GM08714 (cell line): ENCODE measurements around the gene SCLY.
"Not testable (repeated sequence)": the region's sequence is repeated elsewhere in the genome, so short reads cannot be mapped to it uniquely, and the experiment has no call there.

Experiments
- H3K4me3 ChIP-seq: fragments of 200-500 bp; sonication (Bioruptor generic); 2 replicates; pipeline ENCODE4 v1.5.1; 2014; ENCODE audit warnings: mild to moderate bottlenecking, low read length, inconsistent platforms
- ZNF274 ChIP-seq: IDR thresholded peaks from 2 replicates; pipeline ENCODE4 v1.6.1; 2012; ENCODE audit warnings: mild to moderate bottlenecking, low read depth, low read length

Gene SCLY

DNA sequence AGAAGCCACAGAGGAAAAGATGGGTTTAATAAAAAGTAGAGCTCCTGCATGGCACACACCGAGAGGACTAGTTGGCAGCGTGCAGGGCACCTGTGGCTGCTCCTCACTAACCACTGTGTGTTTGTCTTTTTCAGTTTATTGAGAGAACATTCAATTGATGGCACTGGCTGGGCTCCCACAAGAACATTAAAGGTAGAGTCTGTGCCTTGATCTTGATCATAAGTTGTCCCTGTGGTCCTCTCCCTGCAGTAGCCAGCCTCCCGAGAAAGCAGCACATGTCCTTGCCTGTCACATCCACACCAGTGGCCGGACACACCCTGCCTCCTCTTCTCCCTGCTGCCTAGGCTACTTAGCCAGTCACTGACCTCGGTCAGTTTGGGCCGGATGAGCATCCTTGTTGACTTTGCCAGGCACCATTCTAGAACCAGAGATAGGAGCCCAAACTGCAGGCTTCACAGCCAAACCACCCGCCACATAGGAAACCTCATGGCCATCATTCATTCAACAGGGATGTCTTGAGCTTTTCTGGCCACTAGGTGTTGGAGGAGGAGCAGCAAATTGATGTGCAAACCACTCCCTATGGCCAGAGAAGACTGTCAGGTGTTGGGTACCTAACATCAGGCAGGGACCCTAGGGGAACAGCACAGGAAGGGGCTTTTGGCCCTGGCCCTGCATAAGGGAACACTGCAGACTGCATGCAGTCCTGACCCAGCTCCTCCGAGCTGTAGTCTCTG is 30.2 kb upstream of the SCLY start:
- no peak for TF ChIP-seq ZNF274

DNA sequence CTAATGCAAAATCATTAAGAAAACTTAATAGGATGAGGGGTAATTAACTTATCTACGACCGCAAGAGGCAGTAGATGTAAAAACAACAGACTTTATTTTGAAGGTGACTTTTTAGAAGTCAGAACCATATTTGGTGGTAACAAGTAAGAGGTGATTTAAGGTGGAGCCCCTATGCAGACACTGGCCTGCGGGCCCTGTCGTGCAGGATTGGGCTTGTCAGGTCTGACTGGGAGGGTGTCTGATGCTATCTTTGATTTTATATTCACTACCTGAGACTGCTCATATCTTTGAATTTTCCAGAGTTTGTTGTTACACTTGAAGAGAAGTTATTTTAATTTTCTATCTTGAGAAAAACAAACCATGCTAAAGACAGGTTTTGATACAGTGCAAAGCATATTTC is 29.1 kb upstream of the SCLY start:
- no peak overlapping the region for H3K4me3 ChIP-seq
- no peak for TF ChIP-seq ZNF274

More for the DNA sequence above, 30.2 kb upstream of the SCLY start:
- no peak overlapping the region for H3K4me3 ChIP-seq

DNA sequence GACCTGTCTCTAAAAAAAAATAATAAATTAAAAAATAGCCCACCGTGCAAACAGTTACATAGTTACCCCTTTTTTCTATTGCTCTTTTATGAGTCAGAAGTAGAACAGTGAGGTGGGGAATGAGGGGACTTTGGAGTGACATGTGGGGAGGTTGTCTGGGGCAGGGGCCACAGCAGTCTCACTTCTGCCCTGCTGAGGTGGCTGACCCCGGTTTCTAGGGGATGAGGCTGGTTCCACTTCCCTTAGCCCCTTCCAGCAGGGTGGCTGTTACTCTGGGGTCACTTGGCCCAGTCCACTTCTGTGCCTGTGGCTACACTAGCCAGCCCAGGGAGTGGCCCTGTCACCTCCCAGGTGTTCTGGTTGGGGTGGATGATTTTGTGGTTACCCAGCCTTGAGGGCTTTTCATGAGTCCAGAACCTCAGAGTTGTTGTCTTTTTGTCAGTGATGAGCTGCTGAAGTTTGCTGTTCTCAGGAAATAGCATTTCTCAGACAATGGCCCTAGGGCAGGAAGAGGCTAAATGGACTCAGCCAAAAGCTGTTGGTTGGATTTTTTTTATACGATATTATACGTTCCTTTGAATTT is 28.0 kb upstream of the SCLY start:
- H3K4me3 ChIP-seq = no peak overlapping the region
- TF ChIP-seq ZNF274 = no peak

DNA sequence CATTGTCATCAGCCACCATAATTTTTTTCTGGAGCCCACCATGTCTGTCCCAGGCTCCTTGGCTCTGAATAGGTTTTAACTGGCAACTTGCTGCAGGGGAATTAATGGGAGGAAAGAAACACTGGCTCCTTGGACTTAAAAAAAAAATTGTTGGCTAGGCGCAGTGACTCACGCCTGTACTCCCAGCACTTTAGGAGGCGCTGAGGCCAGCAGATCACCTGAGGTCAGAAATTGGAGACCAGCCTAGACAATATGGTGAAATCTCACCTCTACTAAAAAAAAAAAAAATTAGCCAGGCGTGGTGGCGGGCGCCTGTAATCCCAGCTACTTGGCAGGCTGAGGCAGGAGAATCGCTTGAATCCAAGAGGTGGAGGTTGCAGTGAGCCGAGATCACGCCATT is 26.8 kb upstream of the SCLY start:
- not testable (repeated sequence) for H3K4me3 ChIP-seq

- TF ChIP-seq ZNF274 = no peak
Observed at GRCh38 chr2:238038203-238038602, 22.6 kb upstream of the SCLY start.

DNA sequence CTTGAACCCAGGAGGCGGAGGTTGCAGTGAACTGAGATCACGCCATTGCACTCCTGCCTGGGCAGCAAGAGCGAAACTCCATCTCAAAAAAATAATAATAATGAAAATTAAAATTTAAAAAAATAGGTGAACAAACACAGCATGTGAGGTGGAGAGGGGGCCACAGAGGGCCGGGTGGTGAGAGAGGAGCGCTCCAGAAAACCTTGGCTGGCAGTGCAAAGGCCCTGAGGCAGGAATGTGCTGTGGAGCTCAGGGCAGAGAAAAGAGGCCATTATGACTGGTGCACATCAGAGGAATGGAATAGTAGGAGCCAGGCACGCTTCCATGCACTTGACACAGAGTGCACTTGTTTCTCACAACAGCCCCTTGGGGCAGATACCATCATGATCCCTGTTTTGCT is 21.6 kb upstream of the SCLY start:
- TF ChIP-seq ZNF274 = no peak
- H3K4me3 ChIP-seq = no peak overlapping the region

More at GRCh38 chr2:238038203-238038602, 22.6 kb upstream of the SCLY start:
- no peak overlapping the region for H3K4me3 ChIP-seq

DNA sequence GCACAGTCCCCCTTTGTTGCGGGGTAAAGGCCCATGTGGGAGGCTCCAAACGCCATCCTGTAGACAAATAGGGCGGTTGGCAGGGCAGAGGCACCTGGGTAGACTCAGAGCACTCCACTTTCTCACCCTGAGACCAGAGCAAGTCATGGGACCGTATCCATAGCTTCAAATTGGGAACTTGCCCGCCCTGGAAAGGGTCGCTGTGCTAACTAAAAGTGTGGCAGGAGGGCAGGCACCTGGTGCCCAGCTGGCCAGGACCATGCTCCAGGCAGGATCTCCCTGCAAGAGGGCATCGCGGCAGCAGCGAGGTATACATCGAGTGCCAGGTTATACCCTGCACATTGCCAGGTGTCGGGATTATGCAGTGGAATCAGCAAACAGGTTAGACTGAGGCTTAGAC is 20.8 kb upstream of the SCLY start:
- no peak overlapping the region for H3K4me3 ChIP-seq
- TF ChIP-seq ZNF274 = no peak

DNA sequence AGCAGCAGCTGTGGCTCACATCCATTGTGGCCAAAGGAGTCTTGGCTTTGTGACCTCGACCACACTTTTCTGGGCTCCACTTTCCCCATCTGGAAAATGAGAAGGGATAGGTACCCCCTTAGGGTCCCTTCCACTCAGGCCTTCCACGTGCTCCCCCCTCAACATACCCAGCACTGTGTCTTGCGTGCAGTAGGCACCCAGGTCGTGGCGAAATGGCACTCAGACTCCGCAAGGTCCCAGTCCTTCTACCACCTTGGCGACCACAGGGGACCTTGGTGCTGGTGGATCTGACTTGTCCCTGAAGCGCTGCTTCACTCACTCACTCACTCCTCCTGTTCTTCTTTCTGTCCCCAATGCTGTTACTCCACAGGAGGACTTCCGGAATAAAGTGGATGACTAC is 19.9 kb upstream of the SCLY start:
- no peak overlapping the region for H3K4me3 ChIP-seq
- no peak for TF ChIP-seq ZNF274

DNA sequence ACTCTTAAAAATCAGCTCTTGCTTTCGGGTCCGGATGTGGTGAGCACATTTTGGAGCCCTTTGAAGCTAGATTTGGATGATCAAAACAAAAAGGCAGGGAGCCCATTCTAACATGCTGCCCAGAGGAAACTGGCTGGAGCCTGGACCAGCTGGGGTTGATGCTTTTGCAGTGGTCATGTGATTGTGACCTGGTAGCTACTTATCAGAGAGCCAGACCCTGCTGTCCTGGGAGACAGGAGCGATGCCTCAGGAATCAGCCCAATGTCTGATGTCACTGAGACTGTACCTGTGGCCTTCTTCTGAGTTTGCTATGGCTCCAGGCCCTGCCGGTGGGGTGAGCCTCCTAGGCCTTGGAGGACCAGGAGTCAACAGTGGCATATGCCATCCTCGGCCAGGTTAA is 18.7 kb upstream of the SCLY start:
- no peak overlapping the region for H3K4me3 ChIP-seq
- TF ChIP-seq ZNF274 = no peak

GRCh38 chr2:238042849-238043584 is 17.8 kb upstream of the SCLY start:
- no peak for TF ChIP-seq ZNF274
- H3K4me3 ChIP-seq = no peak overlapping the region

- no peak overlapping the region for H3K4me3 ChIP-seq
- no peak for TF ChIP-seq ZNF274
Observed at GRCh38 chr2:238043851-238044250, 16.9 kb upstream of the SCLY start.

DNA sequence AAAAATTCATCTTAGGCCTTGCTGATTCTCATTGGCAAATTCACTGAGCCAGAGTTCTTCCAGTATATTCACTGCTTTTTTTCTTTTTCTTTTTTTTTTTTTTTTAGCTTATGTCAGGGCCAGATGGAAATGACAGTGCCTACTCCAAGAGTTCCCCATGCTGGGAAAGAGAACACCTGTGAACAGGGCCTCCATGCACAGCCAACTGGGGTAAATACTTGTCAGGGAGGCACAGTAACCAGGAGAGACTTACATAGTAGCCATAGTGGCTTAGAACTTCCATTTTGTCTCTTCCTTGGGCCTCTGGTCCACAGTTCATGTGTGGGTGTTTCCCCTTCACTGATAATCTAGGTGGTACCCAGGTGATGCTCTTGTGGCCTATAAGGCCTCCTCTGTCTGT is 15.2 kb upstream of the SCLY start:
- no peak for TF ChIP-seq ZNF274

DNA sequence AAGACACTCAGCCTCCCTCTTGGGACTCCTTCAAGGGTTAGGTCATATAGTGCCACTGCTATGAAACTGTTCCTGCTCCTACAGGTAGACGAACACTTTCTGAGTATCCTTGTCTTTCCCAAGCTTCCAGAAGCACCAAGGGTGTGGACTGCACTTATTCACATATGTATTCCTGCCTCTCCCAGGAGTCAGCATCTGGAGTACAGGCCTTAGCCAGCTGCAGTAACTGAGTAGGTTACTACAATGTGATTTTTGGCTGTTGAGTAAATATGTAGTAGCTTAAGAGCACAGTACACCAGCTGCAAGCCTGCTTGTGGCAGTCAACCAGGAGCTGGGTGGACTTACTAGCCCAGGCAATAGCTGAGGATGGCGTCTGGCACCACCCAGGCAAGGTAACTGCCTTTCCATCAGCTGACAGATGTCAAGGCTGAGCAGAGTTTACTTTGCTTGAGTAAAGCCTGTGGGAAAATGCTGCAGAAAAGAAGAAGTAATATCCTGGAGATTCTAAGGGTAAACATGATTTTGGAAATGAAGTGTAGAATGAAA is 14.0 kb upstream of the SCLY start:
- no peak for TF ChIP-seq ZNF274

More for the DNA sequence above, 15.2 kb upstream of the SCLY start:
- H3K4me3 ChIP-seq = no peak overlapping the region

GRCh38 chr2:238053191-238053776 is 7.5 kb upstream of the SCLY start:
- TF ChIP-seq ZNF274 = no peak
- H3K4me3 ChIP-seq = no peak overlapping the region

More for the DNA sequence above, 14.0 kb upstream of the SCLY start:
- H3K4me3 ChIP-seq = no peak overlapping the region

GRCh38 chr2:238055841-238056240 is 5.0 kb upstream of the SCLY start:
- no peak for TF ChIP-seq ZNF274
- no peak overlapping the region for H3K4me3 ChIP-seq

- not testable (repeated sequence) for H3K4me3 ChIP-seq
Observed at GRCh38 chr2:238057696-238058575, 2.9 kb upstream of the SCLY start.
